IPS-NIHi7 (cell line): ENCODE measurements around the gene ATXN10.

ENCODE experiments used
- DNase-seq: peaks from one replicate; pipeline ENCODE4 v3.0.0; 2012; ENCODE audit warnings: mixed read lengths; ENCODE audit errors: extremely low spot score

Gene ATXN10

GRCh38 chr22:45877651-45878050 is 206.0 kb downstream of the ATXN10 start:
- no peak for DNase-seq

GRCh38 chr22:45878051-45878781 is 206.6 kb downstream of the ATXN10 start:
- no peak for DNase-seq

GRCh38 chr22:45878901-45879551 is 207.4 kb downstream of the ATXN10 start:
- no peak for DNase-seq

GRCh38 chr22:45879552-45879949 is 207.9 kb downstream of the ATXN10 start:
- DNase-seq = no peak

GRCh38 chr22:45880091-45880715 is 208.6 kb downstream of the ATXN10 start:
- DNase-seq = no peak

- no peak for DNase-seq
These were observed 209.3 kb downstream of the ATXN10 start for GRCh38 chr22:45880716-45881523.

GRCh38 chr22:45881524-45881875 is 209.9 kb downstream of the ATXN10 start:
- DNase-seq = no peak

- no peak for DNase-seq
These were observed 211.5 kb downstream of the ATXN10 start for GRCh38 chr22:45882881-45883810.

GRCh38 chr22:45883811-45884170 is 212.2 kb downstream of the ATXN10 start:
- no peak for DNase-seq

GRCh38 chr22:45884201-45885062 is 212.8 kb downstream of the ATXN10 start:
- DNase-seq = no peak

- no peak for DNase-seq
These were observed 213.7 kb downstream of the ATXN10 start for GRCh38 chr22:45885171-45885840.

- no peak for DNase-seq
These were observed 214.3 kb downstream of the ATXN10 start for GRCh38 chr22:45885941-45886395.

GRCh38 chr22:45886540-45886939 is 214.9 kb downstream of the ATXN10 start:
- DNase-seq = no peak

GRCh38 chr22:45887202-45888131 is 215.8 kb downstream of the ATXN10 start:
- no peak for DNase-seq

- no peak for DNase-seq
These were observed 216.8 kb downstream of the ATXN10 start for GRCh38 chr22:45888221-45889092.

- no peak for DNase-seq
These were observed 217.5 kb downstream of the ATXN10 start for GRCh38 chr22:45889093-45889538.
